ENCODE measurements around the gene ZNF787. TPM values are rescaled to one million over a fixed set of nuclear protein-coding genes. Genes with fewer than 3 reads are reported as not detected.

ZNF787 gene
- total and polyA plus RNA-seq, 2 donors (not counting 3 experiments of a cell fraction or from before 2014, with no cell fraction given), result 11.6 to 32.7 TPM

DNA sequence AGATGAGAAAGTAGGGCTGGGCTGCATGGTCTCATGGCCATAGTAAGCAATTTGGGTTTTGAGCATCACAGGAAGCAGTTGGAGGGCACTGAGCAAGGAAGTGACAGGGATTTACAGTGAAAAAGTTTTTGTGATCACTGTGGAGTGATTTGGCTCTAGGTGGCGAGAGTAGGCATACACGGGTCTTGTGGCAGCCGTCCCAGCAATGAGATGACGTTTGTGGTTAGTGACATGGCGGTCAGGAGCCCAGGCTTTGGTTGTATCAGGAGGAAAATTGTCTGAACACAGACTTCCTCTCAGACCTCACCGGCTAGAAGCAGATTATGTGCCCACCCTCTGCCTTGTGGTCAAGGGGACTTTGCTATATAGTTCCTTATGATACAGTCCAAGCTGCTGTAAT lies 23.3 kb upstream of the ZNF787 start:
- H4K20me1 ChIP-seq (replicated peaks; ENCODE audit: control insufficient read depth, extremely low read depth, insufficient read depth, low read length), result no peaks in the 10 kb centered on the region
- no peak overlapping the region for H3K9ac ChIP-seq (replicated peaks; ENCODE audit: extremely low read depth, insufficient read depth, low read length)
- H3K79me2 ChIP-seq (ENCODE audit: control insufficient read depth, insufficient read depth, low read length), result peaks cover 22% of the 10 kb centered on the region
- H3K27ac ChIP-seq (ENCODE audit: insufficient read depth, low read depth, low read length), result no peak overlapping the region
- H2AFZ ChIP-seq (ENCODE audit: low read depth, low read length), result no peak overlapping the region
- intact Hi-C loops (cut with micrococcal nuclease), result no loop called here
- no peak overlapping the region for H3K4me2 ChIP-seq (ENCODE audit: insufficient read depth, low read length)
- no peaks in the 10 kb centered on the region for H3K9me3 ChIP-seq (replicated peaks; ENCODE audit: control insufficient read depth, insufficient read depth, low read length)
- peaks cover 10% of the 10 kb centered on the region for H3K4me1 ChIP-seq (ENCODE audit: control insufficient read depth, extremely low read depth, insufficient read depth, low read length)
- no peaks in the 10 kb centered on the region for H3K9me1 ChIP-seq (replicated peaks; ENCODE audit: control insufficient read depth, extremely low read depth, insufficient read depth, low read length)
- peaks cover 0 to 18% of the 10 kb centered on the region in 2 experiments for H3K36me3 ChIP-seq (ENCODE audit: control insufficient read depth in 2 of 2, extremely low read depth in 1 of 2, insufficient read depth in 2 of 2, low read length in 2 of 2)
- dilution Hi-C loops (cut with MboI; ENCODE audit: extremely low pct_ligation_motif_present, low sequenced_read_pairs), result no loop called here
- H3K4me3 ChIP-seq (replicated peaks in 1 of 3; ENCODE audit: insufficient read depth in 1 of 3, low read depth in 1 of 3, low read length in 3 of 3), result no peak overlapping the region
- ChIA-PET POLR2A (no interaction called here), CTCF (no interaction called here)
- DNase-seq (ENCODE audit: low read depth, low spot score) (no peak), FAIRE-seq (no peak)
- BruUV-seq (replicated peaks), result no TSS peak
- no peaks in the 10 kb centered on the region for H3K27me3 ChIP-seq (ENCODE audit: control insufficient read depth in 2 of 2, insufficient read depth in 2 of 2, low read length in 2 of 2)
- TF ChIP-seq JUN (IDR thresholded peaks at IDR 0.05; ENCODE audit: borderline replicate concordance, insufficient read depth, insufficient read length, low read depth) (no peak), EZH2 (IDR thresholded peaks at IDR 0.05; ENCODE audit: borderline replicate concordance, low read depth, low read length, severe bottlenecking) (no peak), MYC (IDR thresholded peaks at IDR 0.05; ENCODE audit: low read depth, low read length) (no peak)

DNA sequence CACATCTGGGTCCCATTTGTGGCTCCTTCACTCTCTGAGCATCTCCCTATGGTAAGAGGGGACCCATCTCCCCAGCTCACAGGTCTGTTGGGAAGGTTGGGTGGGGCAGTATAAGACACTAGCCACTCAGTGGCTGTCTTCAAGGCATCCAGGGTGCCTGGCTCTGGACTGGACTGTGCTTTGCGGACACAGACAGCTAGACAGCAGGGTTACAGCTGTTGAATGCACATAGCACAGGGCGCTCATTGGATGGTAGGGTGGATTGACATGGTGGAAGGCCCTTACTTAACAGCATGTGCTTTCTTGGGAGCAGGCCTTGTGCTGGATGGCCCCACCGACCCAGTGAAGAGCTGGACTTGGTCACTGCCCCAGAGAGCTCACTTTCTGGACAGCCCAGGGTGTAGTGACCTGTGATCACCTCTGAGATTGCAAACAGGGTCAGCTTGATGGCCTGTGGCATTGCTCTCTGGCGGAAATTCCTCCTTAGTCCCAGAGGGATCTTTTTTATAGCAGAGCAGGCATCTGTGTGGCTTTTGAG lies 21.9 kb upstream of the ZNF787 start:
- Histone ChIP-seq H3K79me2 (ENCODE audit: control insufficient read depth, insufficient read depth, low read length) (peaks cover 22% of the 10 kb centered on the region), H3K27me3 (ENCODE audit: control insufficient read depth in 2 of 2, insufficient read depth in 2 of 2, low read length in 2 of 2) (no peaks in the 10 kb centered on the region), H3K36me3 (ENCODE audit: control insufficient read depth in 2 of 2, extremely low read depth in 1 of 2, insufficient read depth in 2 of 2, low read length in 2 of 2) (peaks cover 0 to 14% of the 10 kb centered on the region in 2 experiments), H3K4me1 (ENCODE audit: control insufficient read depth, extremely low read depth, insufficient read depth, low read length) (peaks cover 10% of the 10 kb centered on the region), H4K20me1 (replicated peaks; ENCODE audit: control insufficient read depth, extremely low read depth, insufficient read depth, low read length) (no peaks in the 10 kb centered on the region), H3K4me3 (replicated peaks in 1 of 3; ENCODE audit: insufficient read depth in 1 of 3, low read depth in 1 of 3, low read length in 3 of 3) (no peak overlapping the region), H3K9me1 (replicated peaks; ENCODE audit: control insufficient read depth, extremely low read depth, insufficient read depth, low read length) (no peaks in the 10 kb centered on the region), H3K9me3 (replicated peaks; ENCODE audit: control insufficient read depth, insufficient read depth, low read length) (no peaks in the 10 kb centered on the region), H2AFZ (ENCODE audit: low read depth, low read length) (no peak overlapping the region), H3K9ac (replicated peaks; ENCODE audit: extremely low read depth, insufficient read depth, low read length) (no peak overlapping the region), H3K4me2 (ENCODE audit: insufficient read depth, low read length) (no peak overlapping the region), H3K27ac (ENCODE audit: insufficient read depth, low read depth, low read length) (no peak overlapping the region)
- TF ChIP-seq POLR2AphosphoS5 (IDR thresholded peaks at IDR 0.05; ENCODE audit: insufficient read depth, low read depth, low read length), result no peak
- no peak for TF ChIP-seq FOS (IDR thresholded peaks at IDR 0.05; ENCODE audit: borderline replicate concordance, insufficient read depth, low read length)
- TF ChIP-seq, protein P1, sequence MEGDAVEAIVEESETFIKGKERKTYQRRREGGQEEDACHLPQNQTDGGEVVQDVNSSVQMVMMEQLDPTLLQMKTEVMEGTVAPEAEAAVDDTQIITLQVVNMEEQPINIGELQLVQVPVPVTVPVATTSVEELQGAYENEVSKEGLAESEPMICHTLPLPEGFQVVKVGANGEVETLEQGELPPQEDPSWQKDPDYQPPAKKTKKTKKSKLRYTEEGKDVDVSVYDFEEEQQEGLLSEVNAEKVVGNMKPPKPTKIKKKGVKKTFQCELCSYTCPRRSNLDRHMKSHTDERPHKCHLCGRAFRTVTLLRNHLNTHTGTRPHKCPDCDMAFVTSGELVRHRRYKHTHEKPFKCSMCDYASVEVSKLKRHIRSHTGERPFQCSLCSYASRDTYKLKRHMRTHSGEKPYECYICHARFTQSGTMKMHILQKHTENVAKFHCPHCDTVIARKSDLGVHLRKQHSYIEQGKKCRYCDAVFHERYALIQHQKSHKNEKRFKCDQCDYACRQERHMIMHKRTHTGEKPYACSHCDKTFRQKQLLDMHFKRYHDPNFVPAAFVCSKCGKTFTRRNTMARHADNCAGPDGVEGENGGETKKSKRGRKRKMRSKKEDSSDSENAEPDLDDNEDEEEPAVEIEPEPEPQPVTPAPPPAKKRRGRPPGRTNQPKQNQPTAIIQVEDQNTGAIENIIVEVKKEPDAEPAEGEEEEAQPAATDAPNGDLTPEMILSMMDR (IDR thresholded peaks at IDR 0.05; ENCODE audit: extremely low read depth in 1 of 2, insufficient read depth in 1 of 2, low read depth in 1 of 2, low read length in 2 of 2), result no peak
- TF ChIP-seq GATA2 (IDR thresholded peaks at IDR 0.05; ENCODE audit: insufficient read depth, insufficient read length, low read depth, low read length), result no peak
- TF ChIP-seq MYC (IDR thresholded peaks at IDR 0.05; ENCODE audit: low read depth, low read length), result no peak
- no peak for TF ChIP-seq POLR2A (IDR thresholded peaks at IDR 0.05; ENCODE audit: low read depth, low read length)
- TF ChIP-seq, protein P2, sequence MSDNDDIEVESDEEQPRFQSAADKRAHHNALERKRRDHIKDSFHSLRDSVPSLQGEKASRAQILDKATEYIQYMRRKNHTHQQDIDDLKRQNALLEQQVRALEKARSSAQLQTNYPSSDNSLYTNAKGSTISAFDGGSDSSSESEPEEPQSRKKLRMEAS (IDR thresholded peaks at IDR 0.05; ENCODE audit: insufficient read depth, insufficient read length), result no peak
- no peak for TF ChIP-seq JUN (IDR thresholded peaks at IDR 0.05; ENCODE audit: borderline replicate concordance, insufficient read depth, insufficient read length, low read depth)
- no peak for TF ChIP-seq EZH2 (IDR thresholded peaks at IDR 0.05; ENCODE audit: borderline replicate concordance, low read depth, low read length, severe bottlenecking)
- CTCF ChIA-PET, result interaction anchor here (1.8 to 3.1 kb wide), 2 partner anchors 63 to 67 kb away, joined by 9 to 18 read pairs; no protein-coding TSS in a partner anchor
- dilution Hi-C loops (cut with MboI; ENCODE audit: extremely low pct_ligation_motif_present, low sequenced_read_pairs) (no loop called here), intact Hi-C loops (cut with micrococcal nuclease) (no loop called here)
- FAIRE-seq (no peak), DNase-seq (ENCODE audit: low read depth, low spot score) (no peak)
- no TSS peak for BruUV-seq (replicated peaks)
- POLR2A ChIA-PET, result no interaction called here

Measured in endothelial cell of umbilical vein (primary cell).